NCI-H2029 treated with DMSO at 0.1 percent for 48 hours (cell line): ENCODE measurements around the gene NEMF.
"Not testable (repeated sequence)": the region's sequence is repeated elsewhere in the genome, so short reads cannot be mapped to it uniquely, and the experiment has no call there.

Experiments used
- DNase-seq: peaks from one replicate; lab custom pipeline; 2025; lab: John Stamatoyannopoulos, UW

Gene NEMF

DNA sequence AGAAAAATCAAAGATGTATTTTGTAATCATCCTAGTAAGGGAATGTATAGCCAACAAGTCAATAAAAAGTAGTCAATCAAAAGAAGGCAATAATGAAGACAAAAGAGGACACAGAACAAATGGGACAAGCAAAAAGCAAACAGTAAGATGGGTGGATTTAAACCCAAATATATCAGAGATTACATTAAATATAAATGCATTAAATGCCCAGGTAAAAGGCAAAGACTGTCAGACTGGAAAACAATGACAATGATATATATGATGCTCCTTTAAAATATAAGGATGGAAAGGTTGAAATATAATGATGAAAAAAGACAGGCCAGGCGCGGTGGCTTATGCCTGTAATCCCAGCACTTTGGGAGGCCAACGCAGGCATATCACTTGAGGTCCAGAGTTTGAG is 35.7 kb downstream of the NEMF start:
- no peak for DNase-seq

DNA sequence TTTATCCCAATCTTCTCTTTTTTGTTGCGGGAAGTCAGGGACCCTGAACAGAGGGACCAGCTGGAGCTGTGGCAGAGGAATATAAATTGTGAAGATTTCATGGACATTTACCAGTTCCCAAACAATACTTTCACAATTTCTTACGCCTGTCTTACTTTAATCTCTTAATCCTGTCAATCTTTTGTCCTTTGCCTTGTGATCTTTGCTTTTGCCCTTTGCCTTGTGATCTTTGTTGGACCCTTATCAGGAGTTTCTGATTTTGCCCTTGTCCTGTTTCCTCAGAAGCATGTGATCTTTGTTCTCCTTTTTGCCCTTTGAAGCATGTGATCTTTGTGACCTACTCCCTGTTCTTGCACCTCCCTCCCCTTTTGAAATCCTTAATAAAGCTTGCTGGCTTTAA is 36.5 kb downstream of the NEMF start:
- not testable (repeated sequence) for DNase-seq

DNA sequence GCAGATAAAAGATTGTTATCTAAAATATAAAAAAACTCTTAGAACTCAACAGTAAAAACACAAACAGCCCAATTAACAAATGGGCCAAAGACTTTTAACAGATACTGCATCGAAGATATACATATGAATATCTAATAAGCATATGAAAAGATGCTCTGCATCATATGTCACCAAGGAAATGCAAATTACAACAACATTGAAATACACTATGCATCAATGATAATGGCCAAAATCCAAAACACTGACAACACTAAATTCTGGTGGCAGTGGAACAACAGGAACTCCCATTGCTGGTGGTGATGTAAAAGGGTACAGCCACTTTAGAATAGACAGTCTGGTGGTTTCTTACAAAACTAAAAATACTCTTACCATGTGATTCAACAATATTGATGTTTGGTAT is 43.8 kb downstream of the NEMF start:
- DNase-seq = no peak

DNA sequence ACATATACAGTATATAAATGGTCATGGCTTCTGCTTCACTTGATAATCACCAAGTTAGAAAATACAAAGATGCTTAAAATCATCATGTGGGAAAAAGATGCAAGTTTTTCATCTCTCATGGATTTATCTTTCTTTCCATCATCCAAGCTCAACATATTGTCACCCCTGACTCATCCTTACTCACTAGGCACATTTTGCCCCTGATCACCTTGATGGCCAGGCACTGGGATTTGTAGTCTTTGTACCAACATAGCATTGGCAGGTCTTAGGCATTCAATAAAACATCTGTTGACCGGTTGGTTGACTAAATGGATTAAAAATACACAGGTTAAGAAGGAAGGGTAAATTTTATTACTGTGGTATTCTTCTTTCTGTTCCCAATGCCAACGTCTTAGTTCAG is 56.6 kb downstream of the NEMF start:
- no peak for DNase-seq

DNA sequence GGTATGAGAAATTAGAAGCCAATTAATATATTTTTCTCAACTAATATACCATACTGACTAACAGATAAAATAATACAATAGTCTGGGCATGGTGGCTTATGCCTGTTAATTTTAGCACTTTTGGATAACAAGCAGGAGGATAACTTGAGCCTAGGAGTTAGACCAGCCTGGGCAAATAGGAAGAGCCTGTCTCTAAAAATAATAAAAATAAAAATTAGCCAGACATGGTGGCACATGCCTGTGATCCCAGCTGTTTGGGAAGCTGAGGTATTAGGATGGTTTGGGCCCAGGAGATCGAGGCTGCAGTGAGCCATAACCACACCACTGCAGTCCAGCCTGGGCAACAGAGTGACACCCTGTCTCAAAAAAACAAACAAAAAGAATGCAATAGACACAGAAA is 60.0 kb downstream of the NEMF start:
- DNase-seq = no peak

DNA sequence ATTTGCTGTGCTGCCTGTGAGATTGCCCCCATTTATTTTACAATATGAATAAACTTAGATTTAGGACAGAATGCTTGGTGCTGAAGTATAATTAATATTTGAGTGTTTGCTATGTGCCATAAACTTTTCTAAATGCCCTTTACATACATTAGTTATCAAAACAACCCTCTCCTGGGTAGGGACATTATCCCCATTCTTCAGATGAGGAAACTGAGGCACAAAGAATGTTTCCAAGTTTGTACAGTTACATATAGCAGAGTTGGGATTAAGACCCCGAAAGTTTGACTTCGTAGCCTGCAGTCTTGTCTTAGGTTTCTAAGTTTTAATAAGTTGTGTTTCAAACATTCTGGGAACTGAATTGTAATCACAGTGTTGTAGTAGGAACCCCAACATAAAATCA is 66.3 kb downstream of the NEMF start:
- DNase-seq = no peak

DNA sequence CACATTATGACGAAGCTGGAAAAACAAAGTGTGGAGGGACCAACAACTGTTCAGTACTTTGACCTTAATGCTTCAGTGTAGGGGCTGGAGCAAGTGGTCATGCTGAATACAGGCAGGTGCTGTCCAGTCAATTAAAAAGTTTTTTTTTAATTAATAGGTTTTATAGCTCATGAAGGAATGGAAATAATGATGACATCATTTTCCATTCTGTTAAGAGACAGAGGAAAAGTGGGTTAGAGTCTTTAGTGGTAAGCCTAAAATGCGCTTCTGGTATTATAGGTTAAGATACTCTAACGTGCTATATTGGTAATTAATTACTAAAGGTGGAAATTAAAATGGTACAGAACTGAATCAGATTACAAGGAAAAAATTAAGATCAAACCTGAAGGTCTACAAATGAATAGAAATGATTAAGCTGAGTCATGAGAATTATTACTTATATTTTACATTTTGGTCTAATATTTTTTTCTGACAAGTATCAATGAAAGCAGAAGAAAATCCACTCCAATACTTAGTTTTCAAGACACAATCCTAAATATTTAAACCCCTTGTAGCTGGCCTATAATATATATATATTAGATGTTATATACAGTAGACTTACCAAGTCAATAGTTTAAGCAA is 69.1 kb downstream of the NEMF start:
- DNase-seq = no peak

DNA sequence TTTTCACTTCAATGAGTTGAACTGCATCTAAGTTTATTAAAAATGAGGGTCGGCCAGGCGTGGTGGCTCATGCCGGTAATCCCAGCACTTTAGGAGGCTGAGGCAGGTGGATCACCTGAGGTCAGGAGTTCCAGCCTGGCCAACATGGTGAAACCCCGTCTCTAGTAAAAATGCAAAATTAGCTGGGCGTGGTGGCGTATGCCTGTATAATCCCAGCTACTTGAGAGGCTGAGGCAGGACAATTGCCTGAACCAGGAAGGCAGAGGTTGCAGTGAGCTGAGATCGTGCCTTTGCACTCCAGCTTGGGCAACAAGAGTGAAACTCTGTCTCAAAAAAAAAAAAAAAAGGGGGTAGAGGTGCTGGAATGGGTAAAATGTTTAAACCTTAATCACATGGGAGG is 71.5 kb downstream of the NEMF start:
- DNase-seq = not testable (repeated sequence)

DNA sequence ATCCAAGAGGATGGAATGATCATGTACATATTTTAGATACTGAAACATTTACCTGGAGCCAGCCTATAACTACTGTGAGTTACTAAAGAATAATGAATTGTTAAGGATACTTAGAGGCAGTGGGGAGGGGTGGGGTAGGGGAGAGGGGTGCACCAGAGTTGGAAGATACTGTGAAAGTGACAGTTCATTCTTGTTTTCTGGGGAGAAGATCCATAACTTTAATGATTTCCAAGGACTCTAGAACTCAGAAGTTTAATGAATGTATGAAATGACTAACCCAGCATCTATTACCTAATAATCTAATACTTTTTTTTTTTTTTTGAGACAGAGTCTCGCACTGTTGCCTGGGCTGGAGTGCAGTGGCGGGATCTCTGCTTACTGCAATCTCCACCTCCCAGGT is 74.2 kb downstream of the NEMF start:
- DNase-seq = no peak

DNA sequence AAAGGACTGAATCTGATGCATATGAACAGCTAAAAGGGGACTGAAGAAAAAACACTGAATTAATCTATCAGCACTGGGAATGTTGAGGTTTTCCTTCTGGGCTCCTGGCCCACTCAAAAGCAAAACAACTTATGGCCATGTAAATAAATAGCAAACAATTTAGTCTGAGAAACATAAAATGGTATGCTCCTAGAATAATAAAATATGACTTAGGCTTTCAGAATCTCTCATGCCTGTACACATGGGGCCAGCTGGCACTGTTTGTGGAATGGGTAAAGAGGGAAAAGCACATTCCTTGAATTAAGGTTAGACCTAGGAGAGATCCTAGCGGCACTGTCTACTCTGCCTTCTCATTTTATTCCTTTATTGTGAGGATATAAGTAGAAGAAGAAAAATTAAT is 78.5 kb downstream of the NEMF start:
- DNase-seq = no peak

DNA sequence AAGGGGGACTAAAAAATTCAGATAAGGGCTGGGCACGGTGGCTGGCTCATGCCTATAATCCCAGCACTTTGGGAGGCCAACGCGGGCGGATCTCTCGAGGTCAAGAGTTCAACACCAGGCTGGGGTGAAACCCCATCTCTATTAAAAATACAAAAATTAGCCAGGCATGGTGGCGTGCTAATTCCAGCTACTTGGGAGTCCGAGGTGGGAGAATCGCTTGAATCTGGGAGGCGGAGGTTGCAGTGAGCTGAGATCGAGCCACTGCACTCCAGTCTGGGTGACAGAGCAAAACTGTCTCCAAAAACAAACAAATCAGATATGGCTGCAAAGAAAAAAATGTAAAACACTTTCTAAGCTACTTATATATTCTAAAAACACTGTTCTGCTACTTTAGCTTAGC is 80.9 kb downstream of the NEMF start:
- DNase-seq = not testable (repeated sequence)

DNA sequence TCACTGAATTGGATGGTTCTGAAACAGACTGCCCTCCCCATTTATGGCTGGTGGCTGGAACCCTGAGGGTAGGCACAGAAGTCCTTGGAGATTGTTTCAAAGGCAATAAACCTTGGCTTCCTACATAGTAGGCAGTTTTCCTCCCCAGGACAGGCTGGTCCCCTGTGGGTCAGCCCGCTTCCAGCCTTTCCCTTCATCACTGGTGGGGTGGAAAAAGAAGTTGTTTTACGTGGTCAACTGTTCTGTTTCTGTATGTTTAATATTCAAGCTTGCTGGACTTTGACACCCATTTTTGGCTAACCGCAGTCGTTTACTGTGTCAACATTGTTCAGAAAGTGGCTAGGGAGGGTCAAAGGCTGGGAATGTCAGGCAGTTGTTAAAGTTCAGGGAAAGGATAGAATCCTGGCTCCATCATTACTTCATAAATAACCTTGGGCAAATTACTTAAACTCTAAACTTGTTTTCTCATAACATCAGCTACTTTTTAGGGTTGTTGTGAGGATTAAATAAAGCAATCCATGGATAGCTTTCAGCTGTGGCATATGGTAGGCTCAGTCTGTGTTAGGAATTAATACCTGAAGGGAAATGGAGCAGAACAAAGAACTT is 82.3 kb downstream of the NEMF start:
- peak; percentile 20 for DNase-seq

DNA sequence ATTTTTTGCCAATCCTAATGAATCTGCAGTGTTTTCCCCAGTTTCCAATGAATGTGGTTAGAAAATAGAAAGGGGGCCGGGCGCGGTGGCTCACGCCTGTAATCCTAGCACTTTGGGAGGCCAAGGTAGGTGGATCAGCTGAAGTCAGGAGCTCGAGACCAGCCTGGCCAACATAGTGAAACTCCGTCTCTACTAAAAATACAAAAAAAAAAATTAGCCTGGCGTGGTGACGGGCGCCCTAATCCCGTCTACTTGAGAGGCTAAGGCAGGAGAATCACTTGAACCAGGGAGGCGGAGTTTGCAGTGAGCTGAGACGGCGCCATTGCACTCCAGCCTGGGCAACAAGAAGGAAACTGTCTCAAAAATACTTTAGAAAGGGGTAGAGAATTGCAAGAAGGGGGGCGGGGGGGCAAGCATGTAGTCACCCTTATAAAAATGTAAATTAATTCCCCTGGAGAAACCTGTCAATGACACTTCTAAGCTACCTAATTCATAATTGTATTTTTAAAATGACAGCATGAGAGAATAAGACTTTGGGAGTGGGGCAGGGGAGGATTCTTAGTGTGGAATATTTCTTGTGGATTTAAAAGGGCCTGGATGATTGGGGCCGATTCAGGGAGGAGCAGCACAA is 82.9 kb downstream of the NEMF start:
- DNase-seq = peak; percentile 24

DNA sequence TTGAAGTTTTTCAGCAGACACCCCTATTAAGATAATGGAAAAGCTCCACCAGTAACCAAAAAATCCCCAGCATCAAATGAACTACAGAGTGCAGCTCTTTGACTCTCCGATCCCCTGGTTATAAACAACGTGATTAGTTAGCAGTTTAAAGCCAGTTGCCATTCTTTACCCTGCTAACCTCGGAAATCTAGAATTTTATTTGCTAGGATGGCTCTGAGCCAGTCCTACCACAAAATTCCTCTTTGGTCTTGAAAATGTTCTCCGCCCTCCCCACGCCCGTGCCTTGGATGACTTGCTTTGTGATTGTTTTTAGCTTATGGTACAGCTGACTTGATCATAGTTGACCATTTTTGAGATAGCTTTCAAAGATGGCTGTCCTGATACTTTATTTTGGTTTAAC is 83.4 kb downstream of the NEMF start:
- DNase-seq = peak; percentile 16

DNA sequence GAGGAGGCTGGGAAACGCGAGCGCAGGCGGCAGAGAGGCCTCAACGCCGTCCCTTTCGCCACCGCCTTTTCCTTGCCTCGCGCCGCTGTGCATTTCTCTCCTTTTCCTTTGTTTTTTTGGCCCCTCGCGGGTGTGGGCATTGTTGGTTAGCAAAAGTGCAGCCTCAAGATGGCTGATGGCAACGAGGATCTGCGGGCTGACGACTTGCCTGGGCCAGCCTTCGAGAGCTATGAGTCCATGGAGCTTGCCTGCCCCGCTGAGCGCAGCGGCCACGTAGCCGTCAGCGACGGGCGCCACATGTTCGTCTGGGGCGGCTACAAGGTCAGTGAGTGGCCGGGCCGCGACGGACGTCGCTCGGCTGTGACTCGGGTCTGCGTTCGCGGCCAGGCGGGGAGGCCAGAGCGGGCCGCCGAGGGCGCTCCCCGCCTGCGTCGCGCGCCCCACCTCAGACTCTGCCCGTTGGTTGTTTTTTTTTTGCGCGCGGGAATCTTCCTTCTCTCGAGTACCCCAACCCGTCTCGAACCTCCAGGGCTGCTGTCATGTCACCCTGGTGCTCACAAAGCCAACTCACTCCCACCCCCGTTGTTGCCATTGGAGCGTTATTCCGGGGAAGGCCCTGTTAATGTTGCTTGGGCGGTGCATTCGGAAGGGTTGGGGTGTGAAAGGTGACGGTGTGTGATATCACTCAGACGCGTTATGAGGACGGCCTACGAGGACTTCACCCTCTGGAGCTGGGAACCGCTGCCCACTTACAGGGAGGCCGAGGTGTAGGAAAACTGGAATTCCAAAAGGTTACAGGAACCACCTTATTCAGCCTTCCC is 84.1 kb downstream of the NEMF start:
- DNase-seq = no peak

DNA sequence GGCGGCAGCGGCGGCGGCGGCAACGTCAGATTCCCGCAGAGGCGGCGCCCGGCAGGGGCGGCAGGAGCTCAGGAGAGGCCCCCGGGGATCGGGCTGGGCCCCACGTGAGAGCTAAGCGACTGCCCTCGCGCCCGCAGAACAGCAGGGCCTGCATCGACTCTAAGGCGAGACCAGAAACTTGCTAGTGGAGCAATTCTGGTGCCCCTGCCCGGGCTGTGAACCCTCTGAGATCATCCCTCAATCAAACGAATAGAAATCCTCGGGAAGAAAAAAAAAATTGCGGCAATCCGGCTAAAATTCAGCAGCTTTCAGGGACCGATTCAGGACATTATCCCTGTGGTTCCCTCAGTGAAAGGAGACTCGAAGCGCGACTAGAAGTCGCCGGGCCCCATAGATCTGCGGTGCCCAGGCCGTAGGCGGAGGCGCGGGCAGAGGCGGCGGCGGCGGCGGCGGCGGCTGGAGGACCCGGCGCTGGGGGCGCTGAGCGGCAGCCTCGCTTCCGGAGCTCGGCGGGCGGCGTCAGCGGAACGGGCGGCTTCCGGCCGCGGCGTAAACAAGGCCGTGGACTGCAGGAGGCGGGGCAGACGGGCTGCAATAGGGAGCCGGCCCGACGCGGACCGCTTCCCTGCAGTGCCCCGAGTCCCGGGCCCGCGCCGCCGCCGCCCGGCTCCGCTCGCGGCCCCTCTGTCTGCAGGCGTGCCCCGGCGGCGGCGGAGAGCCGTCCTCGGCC is 84.9 kb downstream of the NEMF start, which contains the start of gene KLHDC2:
KLHDC2 (plus strand) TSS at position 583 of the 730 bp plus-strand sequence. CDS start 316 bp downstream, outside the sequence.
- peak; percentile 87 for DNase-seq

DNA sequence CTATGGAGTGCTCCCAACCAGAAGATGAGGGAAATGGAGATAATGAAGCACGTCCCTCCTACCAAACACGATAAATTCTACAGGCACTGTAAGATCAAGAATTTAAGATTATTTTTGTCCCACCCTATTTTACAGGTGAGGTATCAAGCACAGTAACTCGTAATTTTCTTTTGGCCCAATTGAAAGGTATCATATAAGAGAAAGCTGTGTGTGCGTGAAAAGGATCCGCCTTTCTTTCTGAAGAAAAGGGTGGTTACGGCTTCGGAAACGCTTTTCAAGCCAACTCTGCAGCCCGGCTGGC is 85.4 kb downstream of the NEMF start:
- peak; percentile 79 for DNase-seq

DNA sequence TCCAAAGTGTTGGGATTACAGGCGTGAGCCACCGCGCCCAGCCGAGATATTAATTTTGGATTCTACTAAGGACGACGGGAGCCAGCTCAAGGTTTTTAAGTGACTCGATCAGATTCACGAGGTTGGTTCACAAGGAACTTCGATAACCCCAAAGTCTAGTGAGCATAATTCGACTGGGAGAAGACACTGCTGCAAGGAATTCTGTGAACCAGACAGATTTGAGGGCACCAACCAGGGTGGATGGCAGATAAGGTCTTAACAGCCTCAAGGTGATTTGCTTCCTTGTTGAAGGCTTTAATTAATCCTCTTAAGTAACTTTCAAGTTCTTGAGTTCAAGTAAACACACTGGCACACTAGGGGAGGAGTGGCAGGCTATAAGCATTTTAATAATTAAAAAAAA is 85.7 kb downstream of the NEMF start:
- DNase-seq = no peak

DNA sequence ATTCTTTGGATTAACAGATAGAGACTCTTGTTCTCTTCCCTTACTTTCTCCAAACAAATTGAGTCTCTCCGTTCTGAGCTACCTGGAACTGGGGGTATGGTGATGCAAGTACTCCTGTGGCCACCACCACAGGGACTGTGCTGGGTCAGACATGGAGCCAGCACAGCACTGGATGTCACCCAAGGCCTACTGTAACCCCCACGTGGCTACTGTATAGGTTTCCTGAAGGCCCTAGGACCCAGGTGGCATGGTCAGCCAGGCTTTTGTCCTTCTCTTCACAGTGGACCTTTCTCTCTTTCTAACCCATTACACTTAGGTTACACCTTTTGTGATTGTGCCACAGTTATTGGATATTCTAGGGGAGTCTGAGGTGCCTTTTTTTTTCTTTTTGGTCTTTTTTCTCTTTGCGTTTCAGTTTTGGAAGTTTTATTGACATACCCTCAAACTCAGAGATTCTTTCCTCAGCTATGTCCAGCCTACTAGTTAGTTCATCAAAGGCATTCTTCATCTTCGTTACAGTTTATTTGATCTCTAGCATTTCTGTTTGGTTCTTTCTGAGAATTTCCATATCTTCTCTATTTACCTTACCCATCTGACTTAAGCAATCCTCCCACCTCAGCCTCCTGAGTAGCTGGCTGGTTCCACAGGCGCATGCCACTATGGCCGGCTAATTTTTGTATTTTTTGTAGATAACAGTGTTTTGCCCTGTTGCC is 90.6 kb downstream of the NEMF start:
- DNase-seq = no peak

DNA sequence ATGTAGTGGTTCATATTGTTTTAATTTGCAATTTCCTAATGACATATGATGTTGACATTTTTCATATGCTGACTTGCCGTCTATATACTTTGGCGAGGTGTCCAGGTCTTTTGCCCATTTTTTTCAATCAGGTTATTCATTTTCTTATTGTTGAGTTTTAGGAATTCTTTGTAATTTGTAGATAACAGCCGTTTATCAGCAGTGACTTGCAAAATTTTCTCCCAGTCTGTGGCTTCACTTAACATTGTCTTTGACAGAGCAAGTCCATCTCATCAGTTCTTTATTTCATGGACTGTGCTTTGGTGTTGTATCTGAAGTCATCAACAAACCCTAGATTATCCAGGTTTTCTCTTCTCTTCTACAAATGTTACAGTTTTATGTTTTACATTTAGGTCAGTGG is 97.2 kb downstream of the NEMF start:
- no peak for DNase-seq

DNA sequence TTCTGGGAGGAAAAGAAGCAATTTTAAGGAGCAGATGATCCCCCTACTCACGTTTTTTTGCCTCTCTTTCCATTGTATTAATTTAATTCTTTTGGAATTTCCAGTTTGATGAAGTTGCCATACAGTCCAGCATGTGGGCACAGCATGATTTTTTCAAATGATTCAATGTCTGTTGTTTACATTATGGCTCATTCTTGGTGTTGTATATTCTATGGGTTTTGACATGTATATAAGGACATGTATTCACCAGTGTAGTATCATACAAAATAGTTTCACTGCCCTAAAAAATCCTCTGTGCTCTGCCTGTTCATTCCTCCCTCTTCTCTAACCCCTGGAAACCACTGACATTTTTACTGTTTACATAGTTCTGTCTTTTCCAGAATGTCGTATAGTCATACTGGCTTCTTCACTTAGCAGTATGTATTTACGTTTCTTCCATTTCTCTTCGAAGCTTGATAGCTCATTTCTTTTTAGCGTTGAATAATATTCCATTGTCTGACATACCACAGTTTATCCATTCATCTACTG is 98.0 kb downstream of the NEMF start:
- DNase-seq = no peak
